ENCODE measurements around the gene VGLL4.

The VGLL4 gene

DNA sequence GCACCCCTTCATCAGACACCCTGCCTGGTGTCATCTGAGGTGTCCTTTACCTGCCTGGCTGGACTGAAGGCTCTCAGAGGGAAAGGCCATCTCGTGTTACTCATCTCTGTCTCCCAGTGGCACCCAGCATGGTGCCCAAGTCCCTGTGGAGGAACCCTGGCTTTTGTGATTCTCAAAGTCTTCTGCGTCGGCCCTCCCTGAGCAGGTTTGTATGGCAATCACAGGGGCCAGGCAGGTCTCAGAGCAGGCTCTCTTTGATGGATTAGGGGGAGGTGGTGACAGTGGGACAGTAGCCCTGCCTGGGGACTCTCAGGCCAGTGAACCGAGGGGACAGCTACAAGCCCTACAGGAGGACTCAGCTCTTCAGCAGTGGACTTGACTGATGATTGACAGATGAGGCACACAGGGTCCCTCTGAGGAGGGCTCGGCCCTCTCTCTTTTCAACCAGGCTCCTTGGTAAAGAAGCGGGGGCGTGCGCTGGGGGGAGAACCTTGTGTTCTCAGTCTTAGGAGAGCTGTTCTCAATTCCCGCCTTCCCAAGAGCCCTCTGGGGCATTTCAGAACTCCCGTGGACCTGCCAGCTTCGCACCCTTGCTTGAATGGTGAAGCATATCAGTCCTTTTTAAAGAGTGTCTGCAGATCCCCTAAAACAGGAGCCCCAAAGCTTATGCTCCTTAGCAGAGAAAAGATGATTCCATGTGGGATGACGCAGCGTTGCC lies 108.3 kb downstream of the VGLL4 start:
- Histone ChIP-seq H3K79me2 (ENCODE audit: insufficient read depth, low read length) (no peaks in the 10 kb centered on the region), H3K27me3 (ENCODE audit: insufficient read depth, low read length, poor library complexity, severe bottlenecking) (no peaks in the 10 kb centered on the region)

DNA sequence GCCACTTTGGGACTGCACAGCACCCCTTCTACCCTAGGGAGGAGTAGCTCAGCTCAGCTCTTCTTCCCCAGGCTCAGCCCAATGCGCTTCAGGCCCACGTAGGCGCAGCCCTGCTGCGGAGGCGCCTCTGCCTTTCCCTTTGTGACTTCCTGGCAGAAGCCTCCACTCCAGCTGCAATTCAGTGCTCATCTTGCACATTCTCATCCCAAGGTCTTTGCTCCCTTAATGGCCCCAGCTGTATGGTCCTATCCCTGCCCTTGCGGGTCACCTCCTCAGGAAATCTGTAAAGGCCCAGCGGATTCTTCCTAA lies 109.0 kb downstream of the VGLL4 start:
- no peak for TF ChIP-seq EZH2phosphoT487 (IDR thresholded peaks at IDR 0.05; ENCODE audit: borderline replicate concordance)
- TF ChIP-seq, protein P1, sequence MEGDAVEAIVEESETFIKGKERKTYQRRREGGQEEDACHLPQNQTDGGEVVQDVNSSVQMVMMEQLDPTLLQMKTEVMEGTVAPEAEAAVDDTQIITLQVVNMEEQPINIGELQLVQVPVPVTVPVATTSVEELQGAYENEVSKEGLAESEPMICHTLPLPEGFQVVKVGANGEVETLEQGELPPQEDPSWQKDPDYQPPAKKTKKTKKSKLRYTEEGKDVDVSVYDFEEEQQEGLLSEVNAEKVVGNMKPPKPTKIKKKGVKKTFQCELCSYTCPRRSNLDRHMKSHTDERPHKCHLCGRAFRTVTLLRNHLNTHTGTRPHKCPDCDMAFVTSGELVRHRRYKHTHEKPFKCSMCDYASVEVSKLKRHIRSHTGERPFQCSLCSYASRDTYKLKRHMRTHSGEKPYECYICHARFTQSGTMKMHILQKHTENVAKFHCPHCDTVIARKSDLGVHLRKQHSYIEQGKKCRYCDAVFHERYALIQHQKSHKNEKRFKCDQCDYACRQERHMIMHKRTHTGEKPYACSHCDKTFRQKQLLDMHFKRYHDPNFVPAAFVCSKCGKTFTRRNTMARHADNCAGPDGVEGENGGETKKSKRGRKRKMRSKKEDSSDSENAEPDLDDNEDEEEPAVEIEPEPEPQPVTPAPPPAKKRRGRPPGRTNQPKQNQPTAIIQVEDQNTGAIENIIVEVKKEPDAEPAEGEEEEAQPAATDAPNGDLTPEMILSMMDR (conservative IDR thresholded peaks at IDR 0.05; ENCODE audit: low read length): no peak
- H3K79me2 ChIP-seq (ENCODE audit: insufficient read depth, low read length): no peaks in the 10 kb centered on the region
- no peaks in the 10 kb centered on the region for H3F3A ChIP-seq (ENCODE audit: low read depth)
- H3K9me3 ChIP-seq (ENCODE audit: insufficient read depth, low read depth, low read length): no peaks in the 10 kb centered on the region
- H4K20me1 ChIP-seq (ENCODE audit: insufficient read depth, low read length, poor library complexity, severe bottlenecking): no peaks in the 10 kb centered on the region
- H3K9me2 ChIP-seq (replicated peaks; ENCODE audit: low read depth, low read length): no peaks in the 10 kb centered on the region
- no peaks in the 10 kb centered on the region for H3K36me3 ChIP-seq (ENCODE audit: insufficient read depth, low read length)
- H2AFZ ChIP-seq (ENCODE audit: low read length): no peak overlapping the region
- H3K9ac ChIP-seq (ENCODE audit: low read depth, low read length, poor library complexity, severe bottlenecking): no peak overlapping the region
- no peak overlapping the region for H3K4me3 ChIP-seq (ENCODE audit: low read length, poor library complexity, severe bottlenecking)
- H3K4me1 ChIP-seq (ENCODE audit: insufficient read depth, low read length, poor library complexity, severe bottlenecking): no peaks in the 10 kb centered on the region
- H3K4me2 ChIP-seq (ENCODE audit: low read depth, low read length, poor library complexity, severe bottlenecking): no peak overlapping the region
- H3K27me3 ChIP-seq (ENCODE audit: insufficient read depth, low read length, poor library complexity, severe bottlenecking): no peaks in the 10 kb centered on the region

More for the DNA sequence above, 108.3 kb downstream of the VGLL4 start:
- Histone ChIP-seq H3K4me1 (ENCODE audit: insufficient read depth, low read length, poor library complexity, severe bottlenecking) (no peaks in the 10 kb centered on the region), H3K4me2 (ENCODE audit: low read depth, low read length, poor library complexity, severe bottlenecking) (no peak overlapping the region), H3K4me3 (ENCODE audit: low read length, poor library complexity, severe bottlenecking) (no peak overlapping the region), H3K36me3 (ENCODE audit: insufficient read depth, low read length) (no peaks in the 10 kb centered on the region), H3K9me3 (ENCODE audit: insufficient read depth, low read depth, low read length) (no peaks in the 10 kb centered on the region), H2AFZ (ENCODE audit: low read length) (no peak overlapping the region), H3K9me2 (replicated peaks; ENCODE audit: low read depth, low read length) (no peaks in the 10 kb centered on the region), H4K20me1 (ENCODE audit: insufficient read depth, low read length, poor library complexity, severe bottlenecking) (no peaks in the 10 kb centered on the region), H3F3A (ENCODE audit: low read depth) (no peaks in the 10 kb centered on the region), H3K9ac (ENCODE audit: low read depth, low read length, poor library complexity, severe bottlenecking) (no peak overlapping the region)
- TF ChIP-seq, protein P1 (conservative IDR thresholded peaks at IDR 0.05; ENCODE audit: low read length): no peak
- TF ChIP-seq EZH2phosphoT487 (IDR thresholded peaks at IDR 0.05; ENCODE audit: borderline replicate concordance): no peak

DNA sequence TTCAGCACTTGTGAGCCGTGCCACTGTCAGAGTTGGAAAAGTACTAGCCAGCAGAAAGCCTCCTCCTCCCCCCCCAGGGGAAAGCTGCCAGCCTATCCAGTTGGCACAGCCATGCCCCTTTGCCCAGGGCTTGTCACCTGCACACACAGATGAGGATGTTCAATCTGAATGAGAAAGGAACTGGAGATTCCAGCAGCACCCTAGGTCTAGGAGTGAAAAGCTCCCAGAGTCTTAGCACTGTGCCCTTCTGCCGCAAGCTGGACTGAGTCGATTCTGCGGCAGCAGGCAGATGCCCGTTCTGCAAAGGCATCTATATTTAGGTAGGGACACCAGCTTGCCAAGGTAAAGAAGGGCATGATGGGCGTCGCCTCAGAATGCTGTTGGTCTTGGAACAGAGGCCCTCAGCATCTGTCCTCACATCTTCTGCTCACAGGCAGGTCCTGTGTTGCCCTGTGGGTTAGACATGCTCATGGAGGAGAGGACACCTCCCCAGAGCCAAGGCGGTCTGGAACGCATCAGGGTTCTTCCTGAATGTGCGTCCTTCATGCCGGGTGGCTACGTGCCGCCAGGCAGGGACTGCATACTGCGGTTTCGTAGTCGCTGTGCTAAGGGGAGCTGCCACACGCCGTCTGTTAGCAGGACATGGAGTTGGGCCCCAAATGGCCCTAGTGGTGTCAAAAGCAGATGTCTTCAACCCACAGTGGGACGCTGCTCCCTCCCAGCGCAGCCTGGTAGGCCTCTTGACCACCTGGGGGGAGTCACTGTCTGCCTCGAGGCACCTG lies 109.5 kb downstream of the VGLL4 start:
- Histone ChIP-seq H3K4me1 (ENCODE audit: insufficient read depth, low read length, poor library complexity, severe bottlenecking) (no peaks in the 10 kb centered on the region), H3F3A (ENCODE audit: low read depth) (no peaks in the 10 kb centered on the region), H3K79me2 (ENCODE audit: insufficient read depth, low read length) (no peaks in the 10 kb centered on the region), H3K36me3 (ENCODE audit: insufficient read depth, low read length) (no peaks in the 10 kb centered on the region), H3K9ac (ENCODE audit: low read depth, low read length, poor library complexity, severe bottlenecking) (no peak overlapping the region), H3K9me2 (replicated peaks; ENCODE audit: low read depth, low read length) (no peaks in the 10 kb centered on the region), H4K20me1 (ENCODE audit: insufficient read depth, low read length, poor library complexity, severe bottlenecking) (no peaks in the 10 kb centered on the region), H3K27me3 (ENCODE audit: insufficient read depth, low read length, poor library complexity, severe bottlenecking) (no peaks in the 10 kb centered on the region), H2AFZ (ENCODE audit: low read length) (no peak overlapping the region), H3K4me2 (ENCODE audit: low read depth, low read length, poor library complexity, severe bottlenecking) (no peak overlapping the region), H3K4me3 (ENCODE audit: low read length, poor library complexity, severe bottlenecking) (no peak overlapping the region), H3K9me3 (ENCODE audit: insufficient read depth, low read depth, low read length) (no peaks in the 10 kb centered on the region)
- TF ChIP-seq, protein P1 (conservative IDR thresholded peaks at IDR 0.05; ENCODE audit: low read length): no peak
- no peak for TF ChIP-seq EZH2phosphoT487 (IDR thresholded peaks at IDR 0.05; ENCODE audit: borderline replicate concordance)

Data from Loucy (cell line).